Stimulated activated CD4-positive, alpha-beta T cell treated with anti-CD3 and anti-CD28 coated beads, Interleukin-2, amount 100 ng/mL, for 24 hours (primary cell): Measurements from ENCODE around the gene PSMD1.
"Not testable (repeated sequence)": the region's sequence is repeated elsewhere in the genome, so short reads cannot be mapped to it uniquely, and the experiment has no call there.

Source experiments
- DNase-seq, 2 donors: peaks; one replicate each; pipeline ENCODE4 v3.0.0-alpha.2; 2020

The PSMD1 gene

GRCh38 chr2:231187736-231188505 lies 131.3 kb downstream of the PSMD1 start:
- DNase-seq = no peak

DNA sequence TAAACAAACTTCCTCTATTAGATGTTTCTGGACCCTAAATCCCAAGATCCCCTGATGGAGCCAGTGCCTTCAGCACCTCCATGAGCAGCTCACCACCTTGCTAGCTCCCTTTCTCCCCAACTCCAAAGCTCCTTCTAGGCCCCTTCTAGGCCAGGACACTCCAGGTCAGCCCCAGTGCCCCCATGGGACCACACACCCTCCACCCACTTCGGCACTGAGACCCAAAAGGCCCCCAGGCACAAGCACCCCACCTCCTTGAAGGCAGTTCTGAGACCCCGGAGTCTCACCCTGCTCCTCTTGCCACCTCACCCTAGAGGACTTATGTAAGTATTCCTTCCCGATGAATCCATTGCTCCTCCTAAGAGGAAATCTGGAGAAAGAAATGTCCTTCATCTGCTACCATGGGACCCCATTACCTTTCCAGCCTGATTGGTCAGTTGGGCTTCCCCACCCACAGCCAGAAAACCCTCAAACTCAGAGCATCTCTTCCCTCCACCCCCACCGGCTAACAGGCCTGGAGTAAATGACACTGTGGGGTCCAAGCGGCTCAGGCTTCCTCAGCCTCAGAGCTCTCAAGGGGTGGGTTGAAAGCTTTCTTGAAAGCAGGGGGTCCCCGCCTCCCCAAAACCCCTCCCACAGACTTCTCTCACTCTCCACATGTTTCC lies 132.0 kb downstream of the PSMD1 start:
- DNase-seq = no peak

DNA sequence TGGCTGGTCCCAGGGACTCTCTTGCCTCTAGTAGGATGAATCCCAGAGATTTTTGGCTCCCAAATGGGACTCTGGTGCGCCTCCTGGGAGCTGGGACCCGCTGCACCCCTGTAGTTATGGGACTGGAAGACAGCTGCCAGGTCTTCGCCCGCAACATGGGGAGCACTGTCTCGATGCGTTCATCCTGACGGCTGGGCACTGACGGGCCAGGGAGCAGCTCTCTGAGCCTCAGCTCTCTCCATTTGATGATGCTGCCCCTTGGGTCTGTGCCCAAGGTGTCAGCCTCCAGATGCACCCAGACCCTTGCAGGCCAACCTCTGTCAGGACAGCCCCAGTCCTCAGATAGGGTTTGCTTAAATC lies 132.5 kb downstream of the PSMD1 start:
- no peak for DNase-seq

GRCh38 chr2:231189571-231190495 lies 133.2 kb downstream of the PSMD1 start:
- no peak for DNase-seq

GRCh38 chr2:231190531-231191197 lies 134.0 kb downstream of the PSMD1 start:
- no peak for DNase-seq

DNA sequence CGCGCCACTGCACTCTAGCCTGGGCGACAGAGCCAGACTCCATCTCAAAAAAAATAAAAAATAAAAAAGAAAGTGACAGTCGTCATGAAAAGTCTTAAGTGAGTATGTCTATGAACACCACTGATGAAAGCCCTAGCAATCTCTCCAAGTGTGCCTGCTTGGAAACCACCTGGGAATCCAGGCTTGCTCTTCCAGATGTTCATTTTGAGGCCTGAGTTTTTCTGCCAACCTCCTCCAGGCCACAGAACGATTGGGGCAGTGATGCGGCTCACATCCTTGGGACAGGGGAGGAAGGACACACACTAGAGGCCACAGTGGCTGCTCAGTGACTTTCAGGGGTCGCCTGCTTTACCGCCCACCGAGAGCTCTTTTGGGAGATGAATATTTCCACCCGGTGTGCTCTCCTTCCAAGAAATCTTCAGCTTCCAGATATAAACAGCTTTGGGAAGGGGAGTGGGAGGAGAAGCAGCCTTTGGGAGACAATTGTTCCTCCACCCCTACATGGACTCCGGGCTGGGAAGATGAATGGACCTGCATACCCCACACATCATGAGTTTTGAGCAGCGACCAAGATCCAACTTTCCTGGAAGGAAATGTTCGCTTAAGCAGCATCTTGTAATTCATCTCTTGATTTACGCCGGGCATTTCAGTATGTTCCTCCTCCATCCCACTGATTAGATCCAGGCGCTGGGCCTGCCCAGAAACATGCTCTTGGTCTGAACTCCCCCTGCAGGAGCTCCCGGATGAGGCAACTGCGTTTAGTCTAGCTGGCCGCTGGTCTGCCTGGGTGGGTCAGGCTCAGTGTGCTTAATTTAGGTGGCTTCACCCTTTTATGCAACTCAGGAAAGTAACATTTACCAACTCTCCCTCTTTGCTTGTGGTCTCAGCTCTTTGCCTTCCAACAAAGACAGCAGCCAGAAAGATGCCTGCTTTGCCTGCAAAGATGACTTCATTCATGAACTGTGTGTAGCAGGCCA lies 135.5 kb downstream of the PSMD1 start:
- no peak for DNase-seq

DNA sequence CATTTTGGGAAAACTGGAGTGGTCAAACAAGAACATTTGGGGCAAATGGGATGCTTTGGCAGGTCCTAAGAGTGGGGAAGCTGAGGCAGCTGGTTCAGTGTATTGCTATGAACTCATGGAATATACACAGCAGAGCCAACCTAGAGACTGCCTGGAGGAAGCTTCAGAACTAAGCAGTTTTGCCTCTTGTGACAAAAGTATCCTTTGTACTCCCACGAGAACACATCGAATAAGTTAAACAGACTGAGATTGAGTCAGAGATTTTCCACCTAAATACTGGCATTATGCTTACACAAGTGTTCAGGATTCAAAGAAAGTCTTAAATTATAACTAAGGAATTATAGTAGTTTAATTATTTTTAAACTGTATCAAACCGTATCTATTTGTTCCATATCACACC lies 136.5 kb downstream of the PSMD1 start:
- no peak for DNase-seq

- DNase-seq = no peak
Observed at GRCh38 chr2:231196592-231196991, 139.9 kb downstream of the PSMD1 start.

- DNase-seq = not testable (repeated sequence)
Observed at GRCh38 chr2:231197196-231197595, 140.5 kb downstream of the PSMD1 start.

DNA sequence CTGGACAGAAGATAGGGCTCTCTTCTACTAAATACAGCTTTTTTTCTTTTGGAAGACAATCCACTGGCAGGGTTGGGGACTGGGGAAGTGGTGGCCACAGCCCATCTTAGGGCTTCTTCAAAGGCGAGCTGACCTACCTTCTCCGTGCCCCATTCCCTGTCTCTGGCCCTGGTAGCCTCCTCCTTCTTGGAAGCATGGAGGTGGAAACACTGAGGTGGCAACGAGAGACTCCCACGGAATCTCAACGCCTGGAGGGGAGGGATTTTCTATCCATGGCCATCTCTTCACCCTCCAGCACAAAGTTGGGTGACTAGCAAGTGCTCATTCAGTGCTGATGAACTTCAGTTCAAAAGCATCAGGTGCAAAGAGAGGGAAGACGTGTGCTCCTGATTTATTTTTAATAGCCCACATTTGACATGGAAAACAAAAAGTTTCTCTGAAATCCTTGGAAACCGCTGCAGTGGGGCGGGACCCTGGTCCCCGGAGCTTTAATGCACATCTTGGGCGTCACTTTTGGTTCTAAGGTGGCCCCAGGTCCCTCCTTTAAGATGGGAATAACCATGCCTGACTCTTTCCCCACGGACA lies 141.1 kb downstream of the PSMD1 start:
- DNase-seq = no peak

DNA sequence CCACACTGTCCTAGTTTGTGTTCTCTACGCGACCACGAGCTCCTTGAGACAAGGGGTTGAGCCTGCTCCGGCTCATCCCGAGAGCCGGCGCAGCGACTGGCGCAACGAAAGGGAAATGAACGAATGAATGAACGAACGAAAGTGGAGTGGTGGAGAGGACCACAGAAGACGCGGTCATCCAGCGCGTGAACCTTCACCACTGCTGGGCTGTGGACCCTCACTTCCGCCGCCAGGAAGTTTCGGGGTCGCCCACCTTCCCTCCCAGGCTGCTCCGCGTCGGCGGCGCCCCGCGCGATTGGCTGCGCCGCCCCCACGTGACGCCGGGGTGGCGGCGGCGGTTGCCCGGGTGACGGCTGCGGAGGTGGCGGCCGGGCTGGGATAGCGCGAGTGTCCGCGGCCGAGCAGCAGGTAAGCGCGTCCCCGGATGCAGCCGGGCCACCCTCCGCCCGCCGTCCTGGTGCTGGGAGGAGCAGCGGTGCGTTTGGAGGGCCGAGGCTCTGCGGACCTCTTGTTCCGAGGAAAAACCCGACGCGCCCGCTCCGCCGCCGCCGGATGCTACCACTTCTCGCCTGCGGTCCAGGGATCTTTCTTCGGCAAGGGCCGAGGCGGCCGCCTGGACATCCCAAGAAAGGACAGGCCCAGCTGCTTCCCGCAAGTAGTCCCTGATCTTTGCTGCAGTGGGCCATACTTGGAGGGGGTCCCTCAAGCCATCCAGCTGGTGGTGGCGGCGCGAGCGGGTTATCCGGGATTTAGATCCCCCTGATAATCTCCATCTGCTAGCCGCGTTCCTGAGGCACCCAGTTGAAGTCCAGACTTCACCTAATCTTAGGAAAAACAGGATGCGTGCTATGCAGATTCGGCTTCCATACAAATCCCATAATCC lies 141.9 kb downstream of the PSMD1 start, which contains the start of gene ARMC9:
Gene ARMC9, plus strand, starts transcription at position 341 of the 883 bp plus-strand sequence. CDS start 7,608 bp downstream, outside the sequence.
- DNase-seq = peak; percentile 79 to 83

DNA sequence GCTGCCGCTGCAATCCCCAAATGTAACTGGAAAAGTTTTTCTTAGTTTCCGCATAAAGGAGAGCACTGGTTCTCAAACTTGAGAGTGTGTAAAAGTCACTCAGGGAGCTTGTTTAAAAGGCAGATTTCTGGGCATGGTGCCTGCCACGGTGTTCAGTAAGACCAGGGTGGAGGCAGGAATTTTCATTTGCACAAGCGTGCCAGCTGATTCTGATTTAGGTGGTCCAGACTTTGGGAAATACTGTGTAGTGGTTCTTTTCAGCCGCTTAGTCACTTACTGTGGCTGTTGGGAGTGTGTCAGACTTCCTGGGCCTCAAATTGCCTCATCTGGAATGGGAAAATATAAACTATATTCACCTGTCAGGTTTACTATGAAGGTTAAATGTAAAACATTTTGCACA lies 142.6 kb downstream of the PSMD1 start:
- no peak for DNase-seq

GRCh38 chr2:231200805-231201474 lies 144.3 kb downstream of the PSMD1 start:
- no peak for DNase-seq

DNA sequence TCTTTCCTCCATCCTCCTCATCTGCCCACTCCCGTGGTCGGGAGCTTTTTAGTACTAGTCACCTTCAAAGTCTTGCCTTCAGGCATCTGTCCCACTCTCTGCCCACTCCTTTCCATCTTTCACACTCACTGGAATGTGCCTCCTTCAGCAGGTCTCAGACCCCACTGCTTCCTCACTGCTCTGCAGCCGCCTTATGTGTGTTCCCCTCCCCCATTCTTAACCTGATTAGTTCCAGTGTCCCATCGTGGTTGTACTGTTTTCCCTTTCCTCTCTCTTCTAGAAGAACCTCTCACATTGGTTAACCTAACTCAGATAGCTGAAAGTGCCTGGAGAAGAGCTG lies 144.8 kb downstream of the PSMD1 start:
- DNase-seq = no peak

- no peak for DNase-seq
Observed at GRCh38 chr2:231203087-231203486, 146.4 kb downstream of the PSMD1 start.

DNA sequence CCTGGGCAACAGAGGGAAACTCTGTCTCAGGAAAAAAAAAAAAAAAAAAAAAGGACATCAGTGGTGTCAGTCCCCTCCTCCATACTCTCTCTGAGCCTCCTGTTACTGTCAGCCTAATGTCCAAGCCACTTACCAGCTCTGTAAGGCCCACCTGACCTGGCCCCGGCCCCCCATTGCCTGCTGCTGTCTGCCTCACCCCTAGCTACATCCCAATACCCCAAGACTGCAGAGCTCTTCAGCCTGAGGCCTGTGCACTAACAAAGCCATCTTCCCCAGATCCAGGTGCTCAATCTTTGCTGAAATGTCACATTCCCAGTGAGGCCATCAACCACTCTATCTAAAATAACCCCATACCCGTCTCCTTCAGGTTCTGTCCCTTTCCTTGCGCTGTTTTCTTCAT lies 147.5 kb downstream of the PSMD1 start:
- DNase-seq = no peak

- no peak for DNase-seq
Observed at GRCh38 chr2:231204581-231204980, 147.9 kb downstream of the PSMD1 start.

- no peak for DNase-seq
Observed at GRCh38 chr2:231207734-231208133, 151.1 kb downstream of the PSMD1 start.

GRCh38 chr2:231210782-231211181 lies 154.1 kb downstream of the PSMD1 start:
- no peak for DNase-seq

GRCh38 chr2:231211486-231211885 lies 154.8 kb downstream of the PSMD1 start:
- no peak for DNase-seq
